ENCODE results near the gene TNFRSF1A. TPM values are rescaled to one million over a fixed set of nuclear protein-coding genes. Genes with fewer than 3 reads are reported as not detected.
A peak's percentile ranks its signal among the peaks of the same experiment; 100 is the strongest.

Gene TNFRSF1A
- total and polyA plus RNA-seq, 9 of the 15 experiments (the other 6 are each of a cell fraction or from before 2014, with no cell fraction given): 0.76 to 43.5 (median 30.0) TPM

GRCh38 chr12:6368906-6369525 lies 27.1 kb upstream of the TNFRSF1A start (continued):
- no peak for TF ChIP-seq CC2D1A (IDR thresholded peaks at IDR 0.05)

GRCh38 chr12:6367969-6368892 lies 26.4 kb upstream of the TNFRSF1A start:
- ChIA-PET CTCF (ENCODE audit: low intra/inter-chr PET ratio) (no interaction called here), POLR2A (interaction anchor here (0.6 to 1.6 kb wide), 4 partner anchors 13 to 50 kb away, joined by 3 to 6 read pairs (median 4); no protein-coding TSS in a partner anchor)
- peaks cover 33 to 38% of the 10 kb centered on the region in 2 experiments; a peak in 4 of 5 replicates for H3K4me1 ChIP-seq (replicated peaks in 1 of 2; ENCODE audit: control insufficient read depth in 2 of 2, insufficient read depth in 2 of 2, low read length in 2 of 2)
- DNase-seq (ENCODE audit: extremely low read depth in 1 of 4, low spot score in 3 of 4) (peak in 2 of 4 experiments; percentile 71 to 77), FAIRE-seq (peak; percentile 84), ATAC-seq (peak; percentile 74)
- 29% methylated on average over 15 of the region's 15 CpGs for WGBS (ENCODE audit: insufficient coverage, low coverage, missing lambda C conversion rate)
- no peaks in the 10 kb centered on the region for H3K9me3 ChIP-seq (replicated peaks; ENCODE audit: control insufficient read depth, insufficient read depth, low read depth, low read length)
- intact Hi-C loops (cut with micrococcal nuclease) (loop anchor here (2.0 kb wide), 1 partner anchor 33 kb away; no protein-coding TSS in a partner anchor), in situ Hi-C loops (cut with MboI) (no loop called here)
- peak overlapping the region; percentile 45 for H3K4me2 ChIP-seq (ENCODE audit: insufficient read depth, low read length)
- no peak overlapping the region for H3K4me3 ChIP-seq
- H3K9ac ChIP-seq (ENCODE audit: insufficient read depth in 1 of 2, low read depth in 2 of 2, low read length in 2 of 2): peak overlapping the region in 1 of 2 experiments; percentile 48; a peak in 2 of 4 replicates
- BruUV-seq (replicated peaks): TSS peak; percentile 90
- H3K36me3 ChIP-seq (ENCODE audit: control insufficient read depth, insufficient read depth, low read length): no peaks in the 10 kb centered on the region
- H3K9me1 ChIP-seq (ENCODE audit: control insufficient read depth, insufficient read depth, low read length): peaks cover 4% of the 10 kb centered on the region
- H3K27ac ChIP-seq (ENCODE audit: extremely low read depth, low read depth, low read length): peak overlapping the region; percentile 82
- H2AFZ ChIP-seq (ENCODE audit: low read depth, low read length): peak overlapping the region; percentile 86
- H3K79me2 ChIP-seq (ENCODE audit: control insufficient read depth, insufficient read depth, low read length): no peaks in the 10 kb centered on the region
- H3K27me3 ChIP-seq (ENCODE audit: control insufficient read depth in 2 of 2, insufficient read depth in 2 of 2, low read length in 2 of 2): no peaks in the 10 kb centered on the region
- no peaks in the 10 kb centered on the region for H4K20me1 ChIP-seq (replicated peaks; ENCODE audit: control insufficient read depth, insufficient read depth, low read length)
- TF ChIP-seq ZBTB7A (IDR thresholded peaks at IDR 0.05; ENCODE audit: borderline replicate concordance, control insufficient read depth, low read depth, low read length): no peak
- TF ChIP-seq HOXB6 (CRISPR knock-in tag; IDR thresholded peaks at IDR 0.05; ENCODE audit: borderline replicate concordance): no peak
- peak; percentile 80 for TF ChIP-seq POLR2H (tag; IDR thresholded peaks at IDR 0.05; ENCODE audit: low read depth)
- no peak for TF ChIP-seq RBM15 (IDR thresholded peaks at IDR 0.05; ENCODE audit: insufficient read depth, low read length)
- 0 out of 2 replicates have a peak, but pooled peaks have one; percentile 18 for TF ChIP-seq EP400 (IDR thresholded peaks at IDR 0.05)
- 0 out of 2 replicates have a peak, but pooled peaks have one; percentile 16 for TF ChIP-seq EGR1 (conservative IDR thresholded peaks at IDR 0.05)
- TF ChIP-seq CREB1 (IDR thresholded peaks at IDR 0.05): no peak
- no peak for TF ChIP-seq CREB1 (CRISPR knock-in tag; IDR thresholded peaks at IDR 0.05)
- TF ChIP-seq POLR2AphosphoS2 (IDR thresholded peaks at IDR 0.05; ENCODE audit: low read length): no peak
- 0 out of 2 replicates have a peak, but pooled peaks have one; percentile 24 for TF ChIP-seq BCOR (IDR thresholded peaks at IDR 0.05)
- no peak for TF ChIP-seq KDM2B (CRISPR knock-in tag; IDR thresholded peaks at IDR 0.05)
- no peak for TF ChIP-seq TAF1 (IDR thresholded peaks at IDR 0.05; ENCODE audit: control insufficient read depth, extremely low read depth, insufficient read depth, low read length, severe bottlenecking)
- no peak for TF ChIP-seq ZNF133 (CRISPR knock-in tag; IDR thresholded peaks at IDR 0.05)
- TF ChIP-seq THRA (IDR thresholded peaks at IDR 0.05): no peak
- no peak for TF ChIP-seq PHB (CRISPR knock-in tag; IDR thresholded peaks at IDR 0.05)
- TF ChIP-seq MNT (conservative IDR thresholded peaks at IDR 0.05): 0 out of 4 replicates have a peak, but pooled peaks of 1 of the 2 experiments have one; percentile 8
- TF ChIP-seq ZNF717 (CRISPR knock-in tag; IDR thresholded peaks at IDR 0.05): no peak

All from K562 (cell line).